NT2/D1 (cell line): ENCODE measurements around the gene DCP1B.
"Not testable (repeated sequence)": the region's sequence is repeated elsewhere in the genome, so short reads cannot be mapped to it uniquely, and the experiment has no call there.

Experiments used
- SUZ12 ChIP-seq: IDR thresholded peaks from 2 replicates; pipeline ENCODE4 v1.6.1; 2011; ENCODE audit not compliant: insufficient read length, insufficient read depth; ENCODE audit errors: extremely low read depth
- YY1 ChIP-seq: IDR thresholded peaks from 2 replicates; pipeline ENCODE4 v1.6.1; 2011; ENCODE audit not compliant: insufficient read length, insufficient read depth
- ZNF274 ChIP-seq: IDR thresholded peaks from 2 replicates; pipeline ENCODE4 v1.6.1; 2011; ENCODE audit warnings: mild to moderate bottlenecking, low read depth, low read length

- TF ChIP-seq ZNF274, SUZ12, YY1: not testable (repeated sequence)
Observed at GRCh38 chr12:1945502-1945901, 58.8 kb downstream of the DCP1B start.
